ENCODE data around the gene ENDOD1.
A peak's percentile ranks its signal among the peaks of the same experiment; 100 is the strongest.

Gene ENDOD1

DNA sequence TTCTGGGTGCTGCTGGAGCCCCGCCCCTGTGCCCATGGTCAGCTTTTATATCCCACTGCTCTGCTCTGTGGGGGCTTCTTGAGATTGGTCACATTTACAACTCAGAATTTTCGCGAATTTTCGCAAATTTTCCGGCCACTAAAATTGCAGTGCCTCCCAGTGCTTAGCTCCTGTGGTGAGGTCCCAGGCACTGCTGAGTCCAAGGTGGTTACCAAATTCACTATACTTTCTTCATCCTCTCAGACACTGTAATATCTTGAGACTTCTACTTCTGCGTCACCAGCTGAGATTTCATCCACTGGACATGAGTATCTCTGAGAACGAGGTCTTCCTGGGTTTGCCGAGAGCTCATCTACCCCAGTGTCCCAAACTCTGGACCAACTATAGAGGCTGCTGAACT is 31.7 kb upstream of the ENDOD1 start:
- Histone ChIP-seq H3K27me3 (ENCODE audit: control insufficient read depth, insufficient read depth, low read length, poor library complexity, severe bottlenecking) (peaks cover 6% of the 10 kb centered on the region), H3K4me3 (ENCODE audit: insufficient read depth, low read depth, low read length) (no peak overlapping the region), H3K4me1 (ENCODE audit: control insufficient read depth, insufficient read depth, low read length) (no peaks in the 10 kb centered on the region), H3K27ac (ENCODE audit: insufficient read depth, low read depth, low read length, poor library complexity, severe bottlenecking) (no peak overlapping the region), H3K9me3 (ENCODE audit: control insufficient read depth, low read length) (no peaks in the 10 kb centered on the region), H3K36me3 (ENCODE audit: control insufficient read depth, insufficient read depth, low read length) (no peaks in the 10 kb centered on the region)
- 91 to 92% methylated on average over 8 of the region's 8 CpGs for WGBS, 2 experiments

DNA sequence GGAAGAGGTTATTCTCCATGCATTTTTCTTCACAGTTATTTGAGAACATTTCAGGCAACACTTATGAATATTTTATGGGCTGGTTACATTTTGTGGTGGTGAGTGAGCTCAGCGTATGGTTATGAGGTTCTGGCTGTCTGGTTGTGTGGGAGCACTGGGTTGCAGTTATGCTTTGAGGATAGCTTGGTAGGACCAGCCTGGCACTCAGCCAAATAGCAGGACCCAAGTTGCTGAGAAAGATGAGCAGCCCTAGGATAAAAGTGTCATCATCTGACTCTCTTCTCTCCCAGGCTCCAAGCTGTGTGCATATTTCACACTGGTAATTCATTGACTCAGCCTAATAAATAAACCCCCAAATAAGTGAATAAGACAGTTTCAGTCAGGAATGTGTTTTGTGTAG is 31.0 kb upstream of the ENDOD1 start:
- H3K27me3 ChIP-seq (ENCODE audit: control insufficient read depth, insufficient read depth, low read length, poor library complexity, severe bottlenecking) = peaks cover 6% of the 10 kb centered on the region
- no peak overlapping the region for H3K27ac ChIP-seq (ENCODE audit: insufficient read depth, low read depth, low read length, poor library complexity, severe bottlenecking)
- 92 to 94% methylated on average over 1 of the region's 1 CpG for WGBS, 2 experiments
- H3K9me3 ChIP-seq (ENCODE audit: control insufficient read depth, low read length) = no peaks in the 10 kb centered on the region
- no peak overlapping the region for H3K4me3 ChIP-seq (ENCODE audit: insufficient read depth, low read depth, low read length)
- no peaks in the 10 kb centered on the region for H3K4me1 ChIP-seq (ENCODE audit: control insufficient read depth, insufficient read depth, low read length)
- H3K36me3 ChIP-seq (ENCODE audit: control insufficient read depth, insufficient read depth, low read length) = no peaks in the 10 kb centered on the region

DNA sequence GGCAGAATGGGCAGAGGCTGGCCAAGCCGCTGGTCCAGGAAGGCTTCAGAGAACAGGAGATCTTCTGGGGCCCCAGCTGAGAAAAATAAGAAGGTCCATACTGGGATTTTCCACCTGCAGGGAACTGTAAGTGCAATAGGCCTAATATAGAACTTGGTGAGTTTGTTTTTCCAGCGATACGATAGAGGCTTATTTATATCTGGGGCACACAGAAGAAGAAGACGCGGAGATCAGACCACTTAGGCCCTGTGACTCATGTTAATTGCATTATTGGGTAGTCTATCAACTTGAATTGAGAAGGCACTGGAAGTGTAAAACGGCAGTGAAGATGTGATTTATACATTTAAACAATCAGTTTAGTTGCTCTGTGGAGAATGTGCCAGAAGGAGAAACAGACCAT is 30.6 kb upstream of the ENDOD1 start:
- Histone ChIP-seq H3K9me3 (ENCODE audit: control insufficient read depth, low read length) (no peaks in the 10 kb centered on the region), H3K27ac (ENCODE audit: insufficient read depth, low read depth, low read length, poor library complexity, severe bottlenecking) (no peak overlapping the region), H3K36me3 (ENCODE audit: control insufficient read depth, insufficient read depth, low read length) (no peaks in the 10 kb centered on the region), H3K4me1 (ENCODE audit: control insufficient read depth, insufficient read depth, low read length) (no peaks in the 10 kb centered on the region), H3K4me3 (ENCODE audit: insufficient read depth, low read depth, low read length) (no peak overlapping the region), H3K27me3 (ENCODE audit: control insufficient read depth, insufficient read depth, low read length, poor library complexity, severe bottlenecking) (peaks cover 6% of the 10 kb centered on the region)
- WGBS, 2 experiments = 87% methylated on average over 6 of the region's 6 CpGs

DNA sequence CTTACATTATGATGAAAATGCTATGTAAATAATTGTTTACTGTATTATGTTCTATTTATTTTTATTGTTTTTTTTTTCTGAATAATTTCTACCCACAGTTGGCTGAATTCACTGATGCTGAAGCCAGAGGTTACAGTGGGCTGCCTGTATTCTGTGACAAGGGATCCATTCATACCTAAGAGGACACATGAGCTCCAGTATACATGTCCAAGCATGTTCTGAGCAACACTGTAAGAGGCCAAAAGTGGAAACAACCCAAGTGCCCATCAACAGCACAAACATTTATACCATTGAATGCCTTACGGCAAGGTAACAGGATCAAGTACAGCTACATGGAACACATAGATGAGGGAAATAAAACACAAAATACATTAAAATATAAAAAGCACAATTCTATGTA is 24.3 kb upstream of the ENDOD1 start:
- Histone ChIP-seq H3K4me3 (ENCODE audit: insufficient read depth, low read depth, low read length) (no peak overlapping the region), H3K4me1 (ENCODE audit: control insufficient read depth, insufficient read depth, low read length) (no peaks in the 10 kb centered on the region), H3K36me3 (ENCODE audit: control insufficient read depth, insufficient read depth, low read length) (no peaks in the 10 kb centered on the region), H3K27ac (ENCODE audit: insufficient read depth, low read depth, low read length, poor library complexity, severe bottlenecking) (no peak overlapping the region), H3K9me3 (ENCODE audit: control insufficient read depth, low read length) (no peaks in the 10 kb centered on the region), H3K27me3 (ENCODE audit: control insufficient read depth, insufficient read depth, low read length, poor library complexity, severe bottlenecking) (peaks cover 6% of the 10 kb centered on the region)
- WGBS, 2 experiments = 89 to 100% methylated on average over 1 of the region's 1 CpG

DNA sequence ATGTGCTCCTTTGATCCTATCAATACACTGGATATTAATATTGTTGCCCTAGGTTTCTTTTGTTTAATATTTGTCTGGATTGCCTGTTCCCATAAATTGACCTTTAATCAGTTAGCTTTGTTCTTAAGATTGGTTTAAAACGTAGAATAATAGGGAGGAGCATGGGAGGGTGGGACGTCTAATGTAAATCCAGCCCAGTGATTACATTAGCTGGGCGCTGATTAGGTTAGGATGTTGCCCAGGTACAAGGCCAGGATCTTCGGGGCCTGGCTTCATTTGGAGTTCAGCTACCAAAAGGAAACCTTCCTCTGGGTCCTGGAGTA is 23.0 kb upstream of the ENDOD1 start, which contains the start of gene SRSF8:
Gene SRSF8 (plus strand): TSS at position 204 of the 323 bp plus-strand sequence. CDS start 308 bp downstream, outside the sequence.
- no peaks in the 10 kb centered on the region for H3K9me3 ChIP-seq (ENCODE audit: control insufficient read depth, low read length)
- H3K27me3 ChIP-seq (ENCODE audit: control insufficient read depth, insufficient read depth, low read length, poor library complexity, severe bottlenecking) = no peaks in the 10 kb centered on the region
- H3K4me3 ChIP-seq (ENCODE audit: insufficient read depth, low read depth, low read length) = peak within 1 kb of the TSS; percentile 77
- H3K4me1 ChIP-seq (ENCODE audit: control insufficient read depth, insufficient read depth, low read length) = no peaks in the 10 kb centered on the region
- no peak within 1 kb of the TSS for H3K27ac ChIP-seq (ENCODE audit: insufficient read depth, low read depth, low read length, poor library complexity, severe bottlenecking)
- WGBS, 2 experiments = 0 to 7% methylated on average over 4 of the region's 4 CpGs
- no peaks in the 10 kb centered on the region for H3K36me3 ChIP-seq (ENCODE audit: control insufficient read depth, insufficient read depth, low read length)

DNA sequence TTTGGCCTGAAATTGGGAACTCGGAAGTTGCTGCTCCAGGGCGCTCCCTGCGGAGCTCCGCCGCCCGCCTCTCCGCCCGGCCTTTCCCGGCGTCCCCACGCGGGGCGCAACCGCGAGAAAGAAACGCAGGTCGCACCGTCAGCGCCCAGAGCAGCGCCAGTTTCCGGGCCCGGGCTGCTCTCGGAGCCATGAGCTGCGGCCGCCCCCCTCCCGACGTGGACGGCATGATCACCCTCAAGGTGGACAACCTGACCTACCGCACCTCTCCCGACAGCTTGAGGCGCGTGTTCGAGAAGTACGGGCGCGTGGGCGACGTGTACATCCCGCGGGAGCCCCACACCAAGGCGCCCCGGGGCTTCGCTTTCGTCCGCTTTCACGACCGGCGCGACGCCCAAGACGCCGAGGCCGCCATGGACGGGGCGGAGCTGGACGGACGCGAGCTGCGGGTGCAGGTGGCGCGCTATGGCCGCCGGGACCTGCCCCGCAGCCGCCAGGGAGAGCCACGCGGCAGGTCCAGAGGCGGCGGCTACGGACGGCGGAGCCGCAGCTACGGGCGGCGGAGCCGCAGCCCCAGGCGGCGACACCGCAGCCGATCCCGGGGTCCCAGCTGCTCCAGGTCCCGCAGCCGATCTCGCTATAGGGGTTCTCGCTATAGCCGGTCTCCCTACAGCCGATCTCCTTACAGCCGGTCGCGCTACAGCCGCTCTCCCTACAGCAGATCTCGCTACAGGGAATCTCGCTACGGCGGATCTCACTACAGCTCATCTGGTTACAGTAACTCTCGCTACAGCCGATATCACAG is 22.4 kb upstream of the ENDOD1 start:
- H3K4me3 ChIP-seq (ENCODE audit: insufficient read depth, low read depth, low read length) = peak overlapping the region; percentile 77
- H3K27ac ChIP-seq (ENCODE audit: insufficient read depth, low read depth, low read length, poor library complexity, severe bottlenecking) = no peak overlapping the region
- no peaks in the 10 kb centered on the region for H3K27me3 ChIP-seq (ENCODE audit: control insufficient read depth, insufficient read depth, low read length, poor library complexity, severe bottlenecking)
- H3K9me3 ChIP-seq (ENCODE audit: control insufficient read depth, low read length) = no peaks in the 10 kb centered on the region
- H3K36me3 ChIP-seq (ENCODE audit: control insufficient read depth, insufficient read depth, low read length) = no peaks in the 10 kb centered on the region
- H3K4me1 ChIP-seq (ENCODE audit: control insufficient read depth, insufficient read depth, low read length) = no peaks in the 10 kb centered on the region
- WGBS, 2 experiments = 0 to 1% methylated on average over 98 of the region's 98 CpGs

DNA sequence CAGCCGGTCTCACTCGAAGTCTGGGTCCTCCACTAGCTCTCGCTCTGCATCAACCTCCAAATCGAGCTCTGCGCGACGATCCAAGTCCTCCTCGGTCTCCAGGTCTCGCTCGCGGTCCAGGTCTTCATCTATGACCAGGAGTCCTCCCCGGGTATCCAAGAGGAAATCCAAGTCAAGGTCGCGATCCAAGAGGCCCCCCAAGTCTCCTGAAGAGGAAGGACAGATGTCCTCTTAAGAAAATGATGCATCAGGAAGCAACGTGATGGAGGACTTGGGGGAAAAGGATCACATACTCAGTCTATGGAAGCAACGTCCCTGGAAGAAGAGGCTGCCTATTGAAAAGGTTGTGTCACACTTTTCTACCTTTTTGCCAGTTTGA is 21.8 kb upstream of the ENDOD1 start:
- WGBS, 2 experiments = 1% methylated on average over 16 of the region's 16 CpGs
- Histone ChIP-seq H3K4me1 (ENCODE audit: control insufficient read depth, insufficient read depth, low read length) (no peaks in the 10 kb centered on the region), H3K9me3 (ENCODE audit: control insufficient read depth, low read length) (no peaks in the 10 kb centered on the region), H3K27me3 (ENCODE audit: control insufficient read depth, insufficient read depth, low read length, poor library complexity, severe bottlenecking) (no peaks in the 10 kb centered on the region), H3K36me3 (ENCODE audit: control insufficient read depth, insufficient read depth, low read length) (no peaks in the 10 kb centered on the region), H3K4me3 (ENCODE audit: insufficient read depth, low read depth, low read length) (peak overlapping the region; percentile 77), H3K27ac (ENCODE audit: insufficient read depth, low read depth, low read length, poor library complexity, severe bottlenecking) (no peak overlapping the region)

DNA sequence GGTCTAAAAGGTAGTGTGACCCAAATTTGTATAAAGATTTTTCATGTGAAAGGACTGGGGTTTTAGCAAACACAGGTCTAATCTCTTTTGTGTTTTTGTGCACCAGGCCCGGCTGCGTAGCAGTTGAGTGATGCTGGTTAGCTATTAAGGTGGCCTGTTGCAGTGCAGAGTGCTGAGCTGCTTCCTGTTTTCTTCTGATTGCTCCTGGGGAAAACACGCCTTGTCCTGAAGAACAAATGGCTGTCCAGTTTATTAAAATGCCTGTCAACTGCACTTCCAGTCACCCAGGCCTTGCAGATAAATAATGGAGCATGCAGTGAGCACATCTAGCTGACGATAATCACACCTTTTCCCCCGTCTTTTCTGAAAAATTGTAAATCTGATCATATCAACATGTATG is 21.1 kb upstream of the ENDOD1 start:
- no peaks in the 10 kb centered on the region for H3K4me1 ChIP-seq (ENCODE audit: control insufficient read depth, insufficient read depth, low read length)
- H3K4me3 ChIP-seq (ENCODE audit: insufficient read depth, low read depth, low read length) = peak overlapping the region; percentile 77
- no peaks in the 10 kb centered on the region for H3K9me3 ChIP-seq (ENCODE audit: control insufficient read depth, low read length)
- no peak overlapping the region for H3K27ac ChIP-seq (ENCODE audit: insufficient read depth, low read depth, low read length, poor library complexity, severe bottlenecking)
- H3K36me3 ChIP-seq (ENCODE audit: control insufficient read depth, insufficient read depth, low read length) = no peaks in the 10 kb centered on the region
- WGBS, 2 experiments = 67 to 69% methylated on average over 5 of the region's 5 CpGs
- H3K27me3 ChIP-seq (ENCODE audit: control insufficient read depth, insufficient read depth, low read length, poor library complexity, severe bottlenecking) = no peaks in the 10 kb centered on the region

DNA sequence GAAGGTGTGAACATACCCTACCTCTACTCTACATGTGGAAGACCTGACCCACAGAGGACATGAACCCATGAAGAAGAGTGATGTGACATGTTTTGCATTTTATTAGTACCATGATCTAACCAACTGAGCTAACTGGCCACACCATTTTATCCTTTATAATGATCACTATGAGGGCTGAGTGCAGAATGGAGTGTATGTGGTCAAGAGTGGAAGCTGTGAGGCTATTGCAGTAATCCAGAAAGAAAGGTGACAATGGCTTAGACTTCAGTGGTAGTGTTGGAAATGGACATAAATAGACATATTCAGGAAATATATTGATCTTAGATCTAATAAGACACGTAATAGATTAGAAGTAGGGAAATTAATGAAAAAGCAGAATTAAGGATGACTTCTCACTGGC is 19.2 kb upstream of the ENDOD1 start:
- Histone ChIP-seq H3K27ac (ENCODE audit: insufficient read depth, low read depth, low read length, poor library complexity, severe bottlenecking) (no peak overlapping the region), H3K4me3 (ENCODE audit: insufficient read depth, low read depth, low read length) (no peak overlapping the region), H3K36me3 (ENCODE audit: control insufficient read depth, insufficient read depth, low read length) (no peaks in the 10 kb centered on the region), H3K27me3 (ENCODE audit: control insufficient read depth, insufficient read depth, low read length, poor library complexity, severe bottlenecking) (no peaks in the 10 kb centered on the region), H3K4me1 (ENCODE audit: control insufficient read depth, insufficient read depth, low read length) (no peaks in the 10 kb centered on the region), H3K9me3 (ENCODE audit: control insufficient read depth, low read length) (no peaks in the 10 kb centered on the region)
- WGBS, 2 experiments = 94 to 100% methylated on average over 1 of the region's 1 CpG

DNA sequence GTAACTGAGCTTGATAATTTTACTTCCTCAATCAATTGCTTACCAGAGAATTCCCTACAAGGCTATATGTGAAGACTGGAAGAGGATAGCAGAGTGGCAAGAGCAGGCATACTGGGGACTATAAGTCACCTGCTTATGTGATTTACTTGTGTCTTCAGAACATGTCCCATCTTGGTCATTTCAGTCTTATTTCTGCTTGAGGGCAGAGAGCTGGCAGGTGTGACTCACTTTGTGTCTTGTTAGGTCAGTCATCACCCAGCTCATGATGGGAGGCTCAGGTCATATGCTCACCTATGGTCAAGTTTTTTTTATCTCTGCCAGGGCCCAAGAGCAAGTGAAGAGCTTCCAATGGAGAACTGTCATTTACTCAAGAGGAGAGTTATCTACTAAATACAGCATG is 16.7 kb upstream of the ENDOD1 start:
- no peaks in the 10 kb centered on the region for H3K27me3 ChIP-seq (ENCODE audit: control insufficient read depth, insufficient read depth, low read length, poor library complexity, severe bottlenecking)
- H3K36me3 ChIP-seq (ENCODE audit: control insufficient read depth, insufficient read depth, low read length) = no peaks in the 10 kb centered on the region
- H3K4me1 ChIP-seq (ENCODE audit: control insufficient read depth, insufficient read depth, low read length) = no peaks in the 10 kb centered on the region
- H3K4me3 ChIP-seq (ENCODE audit: insufficient read depth, low read depth, low read length) = no peak overlapping the region
- no peaks in the 10 kb centered on the region for H3K9me3 ChIP-seq (ENCODE audit: control insufficient read depth, low read length)
- no peak overlapping the region for H3K27ac ChIP-seq (ENCODE audit: insufficient read depth, low read depth, low read length, poor library complexity, severe bottlenecking)
